Activated CD8-positive, alpha-beta memory T cell treated with anti-CD3 and anti-CD28 coated beads for 24 hours (primary cell): Measurements from ENCODE around the gene AMELX.

ENCODE experiments used
- DNase-seq: peaks from one replicate; pipeline ENCODE4 v3.0.0-alpha.2; 2020

AMELX gene

DNA sequence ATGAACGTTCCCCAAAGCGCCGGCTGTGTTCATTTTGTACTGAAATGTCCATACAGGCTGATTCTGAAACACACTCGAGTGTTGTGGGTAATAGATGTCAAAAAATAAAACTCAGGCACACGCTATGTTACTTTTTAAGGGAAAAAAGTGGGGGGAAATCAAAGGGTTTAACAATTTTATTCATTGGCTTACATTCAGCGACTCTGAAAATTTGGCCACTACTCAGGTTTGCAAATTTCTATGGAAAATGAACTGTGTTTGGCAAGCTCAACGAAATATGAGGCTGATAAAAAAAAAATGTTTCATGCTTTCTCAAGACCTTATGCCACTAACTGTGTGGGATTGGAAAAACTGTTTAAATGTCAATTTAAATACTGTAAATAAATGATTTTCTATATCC lies 18.5 kb downstream of the AMELX start:
- no peak for DNase-seq

DNA sequence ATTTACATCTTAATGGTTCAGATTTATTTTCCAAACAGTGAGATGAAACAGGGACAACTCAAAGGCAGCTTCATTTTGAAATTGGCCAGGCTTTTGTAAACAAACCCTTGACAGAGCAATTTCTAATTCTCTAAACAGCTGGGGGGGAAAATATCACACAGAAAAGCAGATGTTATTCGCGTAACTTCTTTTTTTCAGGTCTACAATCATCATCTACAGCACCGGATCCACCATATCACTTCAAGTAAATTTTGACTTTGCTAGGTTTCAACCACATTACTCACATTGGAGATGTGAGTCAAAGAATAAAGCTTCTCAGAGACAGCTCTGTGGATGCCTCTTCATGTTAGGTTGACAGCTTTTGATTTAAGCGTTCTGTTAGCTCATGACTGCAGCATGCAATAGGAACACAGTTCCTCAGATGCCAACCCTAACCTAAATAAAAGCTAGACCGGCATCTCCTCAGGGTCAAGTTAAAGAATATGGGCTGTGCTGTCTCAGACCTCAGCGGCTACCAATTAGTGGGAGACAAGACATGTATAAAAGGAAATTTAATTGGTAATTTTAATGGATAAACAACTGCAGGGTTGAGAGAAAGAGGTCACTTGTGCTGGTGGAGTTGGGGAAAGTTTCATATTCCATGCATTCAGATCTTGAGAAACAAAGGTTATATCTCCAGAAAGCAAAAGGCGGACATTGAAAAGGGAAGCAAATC lies 26.8 kb downstream of the AMELX start:
- DNase-seq: no peak

DNA sequence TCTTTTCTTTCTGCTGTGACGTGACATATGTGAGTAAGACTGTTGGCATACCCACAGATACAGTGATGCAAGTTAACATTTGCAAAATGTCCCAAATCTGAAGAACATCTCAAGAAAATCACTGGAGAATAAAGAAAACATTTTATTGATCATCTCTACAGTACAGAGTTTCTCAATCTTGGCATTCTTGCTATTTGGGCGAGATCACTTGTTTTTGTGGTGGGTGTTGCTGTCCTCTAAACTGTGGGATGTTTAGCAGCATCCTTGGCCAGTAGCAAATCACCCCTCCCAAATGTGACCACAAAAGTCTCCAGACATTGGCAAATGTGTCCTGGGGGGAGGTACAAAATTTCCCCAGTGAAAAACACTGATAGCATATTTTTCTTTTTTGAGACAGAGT lies 28.8 kb downstream of the AMELX start:
- DNase-seq: no peak

DNA sequence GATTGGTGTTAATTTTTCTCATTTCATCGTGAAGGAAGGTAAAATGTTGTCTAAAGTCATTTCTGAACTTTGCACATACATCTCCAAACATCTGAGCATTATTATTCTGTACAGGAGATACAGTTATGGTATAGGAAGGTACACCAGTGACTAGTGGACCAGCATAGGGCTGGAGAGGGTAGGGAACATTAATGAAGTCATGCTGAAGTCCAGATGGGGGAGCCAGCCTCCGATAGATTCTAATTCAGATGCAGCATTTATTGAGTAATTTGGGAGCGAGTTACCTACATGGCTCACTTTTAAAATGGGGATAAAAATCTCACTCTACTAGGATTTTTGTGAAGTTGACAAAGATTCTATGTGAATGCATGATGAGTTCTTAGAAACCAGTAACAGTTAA lies 34.9 kb downstream of the AMELX start:
- no peak for DNase-seq

DNA sequence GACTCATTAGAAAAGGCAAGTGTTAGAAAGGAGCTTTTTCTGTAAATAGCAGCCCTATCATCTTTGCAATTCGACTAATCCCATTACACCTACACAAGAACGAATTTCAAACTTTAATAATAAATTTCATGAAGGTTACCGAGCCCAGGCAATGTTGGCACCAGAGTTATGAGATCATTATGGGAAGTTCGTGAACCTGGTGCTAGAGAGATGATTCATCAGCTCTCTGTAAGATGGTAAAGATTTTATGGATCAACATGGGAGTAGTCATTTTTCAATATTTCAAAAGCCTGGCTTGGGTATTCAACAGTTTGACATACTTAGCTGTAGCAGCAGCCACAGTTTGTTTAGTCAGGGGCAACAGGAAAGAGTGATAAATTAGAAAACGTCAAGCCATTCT lies 35.8 kb downstream of the AMELX start:
- DNase-seq: no peak

DNA sequence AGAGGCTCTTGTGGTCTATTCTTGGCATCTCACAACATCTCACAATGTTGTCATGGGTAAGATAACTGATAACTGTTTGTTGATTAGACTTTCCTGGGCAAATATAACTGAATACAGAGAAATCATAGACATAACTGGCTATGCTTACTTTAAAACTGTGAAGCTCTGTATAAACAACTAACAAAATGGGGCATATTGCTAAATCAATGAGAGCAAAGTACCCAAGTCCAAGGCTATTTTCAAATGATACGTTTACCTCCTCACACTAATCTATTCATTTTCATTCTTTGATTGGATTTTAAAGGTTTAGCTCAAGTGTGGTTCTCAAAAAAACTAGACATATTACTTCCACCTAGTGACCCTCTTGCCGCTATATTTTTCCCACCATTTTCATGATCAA lies 38.6 kb downstream of the AMELX start:
- DNase-seq: no peak

DNA sequence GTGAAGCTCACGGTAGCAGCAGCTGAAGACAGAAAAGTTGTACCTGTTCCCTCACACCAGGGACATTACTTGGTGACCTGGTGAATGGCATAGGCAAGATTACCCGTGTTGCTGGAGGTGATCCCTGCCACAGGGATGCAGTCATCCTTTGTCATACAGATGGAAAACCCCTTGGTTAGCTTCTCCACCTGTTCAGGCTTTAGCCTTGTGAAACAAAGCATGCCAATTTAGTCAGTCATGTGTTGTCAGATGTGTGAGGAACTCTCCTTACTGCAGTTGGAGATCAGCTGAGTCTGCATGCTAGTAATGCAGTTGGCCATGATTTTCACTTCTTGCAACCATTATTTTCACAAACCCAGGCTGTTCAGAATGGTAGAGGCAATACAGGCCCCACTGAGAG lies 41.0 kb downstream of the AMELX start:
- DNase-seq: no peak

DNA sequence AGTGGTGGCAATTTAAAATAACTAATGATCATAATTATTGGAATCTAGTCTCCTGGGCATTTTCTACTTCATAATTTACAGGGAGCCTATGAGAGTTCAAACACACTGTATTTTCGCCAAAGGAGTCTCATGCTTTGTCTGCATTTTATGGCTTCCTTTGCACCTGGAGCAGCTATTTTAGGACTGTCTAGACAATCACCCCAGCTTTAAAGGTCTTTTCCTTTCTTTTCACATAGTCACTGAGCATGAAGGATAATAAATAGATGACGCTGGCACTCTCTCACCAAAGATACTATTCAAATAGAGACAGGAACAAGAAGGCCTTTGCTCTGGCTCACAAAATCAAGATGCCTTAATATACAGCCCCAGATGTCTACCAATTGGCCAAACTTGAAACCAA lies 43.0 kb downstream of the AMELX start:
- no peak for DNase-seq

DNA sequence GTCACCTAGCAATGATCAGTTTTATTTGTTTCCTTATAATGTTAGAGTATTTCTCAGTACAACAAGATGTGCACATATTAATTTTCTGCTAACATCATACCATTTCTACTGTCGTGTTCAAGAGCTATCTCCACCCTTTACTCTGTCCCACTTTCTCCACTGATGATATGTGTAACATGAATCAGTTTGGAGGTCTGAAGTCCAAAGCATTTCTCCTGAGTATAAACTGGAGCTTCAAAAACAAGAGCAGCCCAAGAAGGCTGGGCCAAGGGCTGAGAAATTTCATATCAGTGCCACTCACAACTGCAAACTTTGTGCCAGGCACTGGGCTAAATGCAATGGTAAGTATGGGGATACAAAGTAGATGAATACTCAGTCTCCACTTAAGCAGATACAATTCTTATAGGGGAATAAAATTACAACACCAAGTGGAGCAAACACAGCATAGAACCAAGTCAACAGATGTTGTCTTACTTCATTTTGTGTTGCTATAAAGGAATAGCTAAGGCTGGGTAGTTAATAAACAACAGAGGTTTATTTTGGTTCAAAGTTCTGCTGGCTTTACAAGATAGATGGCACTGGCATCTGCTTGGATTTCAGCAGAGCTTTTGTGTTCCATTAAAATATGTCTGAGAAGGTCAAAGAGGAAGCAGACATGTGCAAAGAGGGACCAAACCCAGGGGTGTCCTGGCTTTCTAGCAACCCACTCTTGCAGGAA lies 44.2 kb downstream of the AMELX start:
- no peak for DNase-seq

DNA sequence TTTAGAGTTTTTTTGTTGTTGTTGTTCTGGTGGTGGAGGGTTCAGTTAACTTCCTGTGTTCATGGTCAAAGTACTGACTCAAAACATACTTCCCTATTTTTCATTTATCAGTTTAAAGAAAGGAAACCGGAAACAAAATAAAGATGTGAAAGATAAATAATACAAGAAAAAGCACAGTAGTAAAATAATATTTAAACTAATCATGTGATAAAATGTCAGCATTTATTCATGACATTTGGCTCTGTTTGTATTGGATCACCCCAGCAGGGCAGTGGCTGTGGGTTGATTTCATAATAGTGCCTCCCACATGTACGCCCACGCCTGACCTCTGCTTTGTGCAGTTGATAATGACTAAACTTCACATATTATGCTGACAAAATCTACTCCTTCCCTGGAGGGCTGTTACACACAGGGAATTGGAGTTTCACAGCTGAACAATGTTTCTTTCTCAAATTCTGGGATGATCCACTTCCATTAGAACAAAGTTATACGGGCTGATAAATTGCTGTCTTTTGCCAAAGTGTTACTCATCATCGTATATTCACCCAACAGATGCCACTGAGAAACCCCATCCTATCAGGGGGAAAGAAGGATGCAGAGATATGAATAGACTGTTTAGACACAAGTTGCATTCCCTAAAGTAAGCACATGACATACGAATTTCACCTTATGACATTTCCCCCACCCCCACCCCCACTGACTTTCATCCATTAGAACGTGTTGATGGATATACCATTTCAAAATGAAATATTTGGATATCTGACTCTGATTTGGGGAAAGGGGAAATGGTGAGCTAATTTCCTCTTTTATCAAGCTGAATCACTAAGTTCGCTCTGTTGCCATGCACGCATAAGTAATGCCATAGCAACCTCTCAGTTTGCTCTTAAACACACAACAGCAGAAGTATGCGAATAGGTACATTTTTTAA lies 48.3 kb downstream of the AMELX start:
- no peak for DNase-seq

DNA sequence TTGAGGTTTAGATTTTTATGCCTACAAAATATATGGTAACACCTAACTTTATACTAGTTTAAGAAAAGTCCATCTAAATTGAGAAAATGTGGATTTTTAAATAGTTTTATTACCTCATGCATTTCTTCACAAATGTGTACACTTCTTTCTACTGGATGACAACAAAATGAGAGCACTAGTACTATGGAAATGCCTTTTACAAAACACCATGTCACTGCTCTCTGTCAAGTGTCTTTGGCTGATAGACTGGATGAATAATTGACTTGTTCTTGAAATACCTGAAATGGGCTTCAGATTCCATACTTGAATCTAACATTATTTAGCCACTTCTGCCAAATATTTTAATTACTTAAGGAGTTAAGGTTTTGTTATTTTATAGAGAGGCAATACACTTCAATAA lies 49.5 kb downstream of the AMELX start:
- DNase-seq: no peak

DNA sequence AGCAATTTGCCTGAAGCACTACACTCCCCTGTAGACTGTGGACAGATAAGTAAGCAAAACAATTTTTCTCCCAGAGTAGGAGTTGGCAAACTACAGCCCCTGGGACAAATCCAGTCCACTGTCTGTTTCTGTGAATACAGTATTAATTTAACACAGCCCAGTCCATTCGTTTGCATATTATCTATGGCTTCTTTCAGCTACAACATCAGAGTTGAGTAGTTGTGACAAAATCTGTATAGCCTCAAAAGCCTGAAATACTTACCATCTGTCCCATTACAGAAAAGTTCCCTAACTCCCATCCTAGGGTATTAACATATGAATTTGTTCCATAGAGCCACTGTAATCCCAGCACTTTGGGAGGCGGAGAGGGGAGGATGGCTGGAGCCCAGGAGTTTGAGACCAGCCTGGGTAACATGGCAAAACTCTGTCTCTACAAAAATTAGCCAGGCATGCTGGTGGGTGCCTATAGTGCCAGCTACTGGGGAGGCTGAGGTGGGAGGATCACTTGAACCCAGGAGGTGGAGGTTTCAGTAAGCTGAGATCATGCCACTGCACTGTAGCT lies 53.0 kb downstream of the AMELX start:
- DNase-seq: no peak

DNA sequence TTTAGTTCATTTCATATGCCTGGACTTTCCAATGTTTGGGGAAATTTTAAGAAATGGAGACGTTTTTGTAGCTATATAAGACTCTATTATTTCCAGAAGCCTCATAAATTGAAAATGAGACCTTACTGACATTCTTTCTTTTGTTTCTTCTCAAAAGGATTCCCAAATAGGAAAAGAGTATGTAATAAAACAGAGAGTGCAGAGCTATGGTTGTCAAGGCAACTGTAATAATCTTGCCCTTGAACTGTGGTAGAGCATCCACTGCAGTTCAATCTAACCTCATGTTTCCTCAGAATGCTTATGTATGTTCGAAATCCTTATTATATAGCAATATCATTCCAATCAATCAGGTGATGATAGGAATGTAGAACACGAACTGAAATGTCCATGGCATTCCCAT lies 54.1 kb downstream of the AMELX start:
- DNase-seq: no peak

DNA sequence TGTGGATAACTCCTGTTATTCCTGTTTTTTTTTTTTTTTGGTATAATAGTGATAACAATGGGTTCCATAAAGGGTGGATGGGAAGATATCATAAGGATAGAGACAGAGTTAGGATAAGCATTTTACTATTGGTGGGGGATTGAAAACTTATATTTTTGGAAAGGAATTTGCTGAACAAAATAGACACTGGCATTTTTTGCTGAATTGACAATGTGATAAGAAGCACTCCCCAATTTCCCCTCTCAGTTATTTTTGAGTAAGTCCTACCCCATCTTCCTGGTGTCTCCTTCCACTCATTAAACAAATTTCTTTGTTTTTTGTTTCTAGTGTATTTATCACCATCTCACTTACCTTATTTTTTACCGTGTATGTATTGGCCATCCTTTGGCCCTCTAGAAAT lies 55.8 kb downstream of the AMELX start:
- DNase-seq: no peak

DNA sequence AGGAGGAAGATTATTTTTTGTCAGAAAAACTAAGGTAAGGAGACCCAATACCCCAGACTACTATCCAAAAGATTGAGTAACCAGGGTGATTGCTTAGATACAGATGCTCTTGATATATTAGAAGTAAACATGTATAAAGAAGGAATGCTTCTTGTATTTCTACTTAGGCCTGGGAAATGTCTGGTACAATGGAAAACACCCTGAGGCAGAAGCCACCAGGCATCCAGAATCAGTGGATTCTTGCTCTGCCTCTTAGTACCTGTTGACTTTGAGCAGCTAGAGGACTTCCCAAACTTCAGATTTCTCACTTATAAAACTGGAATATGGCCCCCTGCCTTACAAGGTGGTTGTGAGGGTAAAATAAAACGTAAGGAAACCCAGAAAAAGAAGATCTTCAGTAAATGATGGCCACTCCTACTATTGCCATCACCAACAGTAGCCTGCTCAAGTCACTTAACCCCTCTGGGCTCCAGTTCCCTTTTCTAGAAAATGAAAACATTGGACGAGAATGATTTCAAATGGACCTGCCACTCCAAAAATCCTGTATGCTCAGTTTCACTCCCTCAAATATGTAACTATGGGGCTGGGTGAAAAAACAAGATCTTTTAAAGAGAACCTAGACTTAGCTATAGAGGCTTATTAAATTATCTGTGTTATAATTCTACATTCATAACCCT lies 56.6 kb downstream of the AMELX start:
- DNase-seq: no peak
